GM19035 (cell line): ENCODE results near the gene CAPZB.
"Not testable (repeated sequence)": the region's sequence is repeated elsewhere in the genome, so short reads cannot be mapped to it uniquely, and the experiment has no call there.

ENCODE experiments used
- ATAC-seq: cut with Tn5 transposase; IDR thresholded peaks from one replicate; pipeline ENCODE4 v1.9.1; 2021; ENCODE audit not compliant: unreplicated experiment

Gene CAPZB

DNA sequence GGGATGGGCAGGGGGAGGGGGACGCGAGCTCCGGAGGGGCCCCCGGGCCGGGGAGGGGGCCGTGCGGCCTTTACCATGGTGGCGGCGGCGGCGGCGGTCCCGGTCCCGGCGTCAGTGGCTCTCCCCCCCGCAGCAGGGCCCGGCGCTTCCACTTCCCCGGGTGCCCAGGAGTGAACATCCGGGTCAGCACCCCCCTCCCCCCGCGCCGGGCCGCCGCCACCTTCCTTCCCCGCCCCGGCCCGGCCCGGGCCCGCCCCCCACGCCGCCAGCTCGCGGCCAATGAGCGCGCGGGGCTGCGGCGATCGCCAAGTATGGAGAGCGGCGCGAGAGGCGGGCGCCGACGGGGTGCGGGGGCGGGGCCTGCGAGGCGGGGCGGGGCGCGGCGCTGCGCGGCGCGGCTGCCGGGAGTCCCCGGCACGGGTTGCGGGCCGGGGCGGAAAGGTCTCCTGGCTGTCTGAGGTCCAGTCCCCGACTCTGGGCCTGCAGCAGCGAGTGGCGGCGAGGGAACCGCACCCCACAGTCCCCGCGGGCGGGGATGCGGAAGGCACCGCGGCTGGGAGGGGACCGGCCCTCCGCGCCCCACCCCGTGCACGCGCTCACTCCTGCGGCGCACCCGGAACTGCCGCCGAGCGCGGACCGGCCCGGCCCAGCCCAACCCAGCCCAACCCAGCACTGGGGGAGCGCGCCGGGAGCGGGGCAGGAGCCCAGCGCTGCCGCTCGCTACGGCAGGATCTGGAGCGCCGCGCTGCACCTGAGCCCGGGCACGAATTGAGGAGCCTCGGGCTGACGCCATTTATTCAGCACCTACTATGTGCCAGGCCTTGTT, at the start of gene CAPZB:
Gene CAPZB (minus strand): TSS at position 178 of the 826 bp plus-strand sequence. CDS start 101 bp downstream, at position 77.
- peak; percentile 80 for ATAC-seq

DNA sequence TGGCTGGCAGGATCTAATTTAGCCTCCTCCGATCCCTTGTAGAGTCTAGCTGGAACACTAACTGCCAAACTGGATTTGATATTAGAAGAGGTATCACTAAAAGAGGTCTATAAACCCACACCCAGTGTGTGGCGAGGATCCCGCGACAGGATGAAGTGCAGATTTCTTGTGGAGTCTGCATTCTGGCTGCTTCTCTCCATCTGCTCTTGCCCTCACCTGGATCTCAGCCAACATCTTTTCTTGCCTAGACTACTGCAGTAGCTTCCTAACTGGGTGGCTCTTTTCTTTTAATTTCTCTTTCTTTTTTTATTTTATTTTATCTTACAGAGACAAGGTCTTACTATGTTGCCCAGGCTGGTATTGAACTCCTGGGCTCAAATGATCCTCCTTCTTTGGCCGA, 48.9 kb upstream of the CAPZB start:
- ATAC-seq = no peak

DNA sequence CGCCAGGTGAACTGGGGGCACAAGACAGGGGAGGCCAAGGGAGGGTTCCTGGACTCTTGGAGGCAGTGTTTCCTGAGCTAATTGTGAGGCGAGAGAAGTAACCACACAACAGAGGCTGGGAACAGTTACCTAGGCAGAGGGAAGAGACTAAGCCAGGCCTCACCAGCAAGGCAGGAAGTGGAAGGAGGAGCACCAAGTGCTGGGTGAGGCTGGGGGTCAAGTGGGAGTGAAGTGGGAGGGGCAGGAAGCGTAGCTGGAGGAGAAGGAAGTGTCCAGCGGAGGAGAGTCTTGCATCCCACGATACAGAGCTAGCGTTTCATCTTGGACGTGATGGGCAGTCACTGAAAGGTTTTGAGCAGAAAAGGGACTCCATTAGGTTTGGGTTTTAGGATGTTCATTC, 48.3 kb upstream of the CAPZB start:
- no peak for ATAC-seq

DNA sequence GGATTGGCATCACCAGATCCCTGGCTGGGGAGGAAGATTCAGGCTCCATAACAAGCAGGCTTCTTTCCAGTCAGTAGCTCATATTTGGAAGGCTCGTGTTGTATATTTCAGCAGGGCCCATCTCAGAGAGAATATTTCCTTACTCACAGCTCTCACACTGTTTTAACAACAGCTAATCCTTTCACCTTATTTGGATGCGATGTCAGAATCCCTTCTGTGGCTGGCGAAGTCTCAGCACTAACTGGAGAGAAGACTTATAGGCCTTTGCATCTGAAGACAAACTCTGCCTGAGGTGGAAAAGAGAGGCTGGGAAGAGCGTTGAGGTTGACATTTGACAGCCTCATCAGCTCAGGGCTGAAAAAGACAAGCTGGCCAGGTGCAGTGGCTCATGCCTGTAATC, 47.2 kb upstream of the CAPZB start:
- ATAC-seq = no peak

DNA sequence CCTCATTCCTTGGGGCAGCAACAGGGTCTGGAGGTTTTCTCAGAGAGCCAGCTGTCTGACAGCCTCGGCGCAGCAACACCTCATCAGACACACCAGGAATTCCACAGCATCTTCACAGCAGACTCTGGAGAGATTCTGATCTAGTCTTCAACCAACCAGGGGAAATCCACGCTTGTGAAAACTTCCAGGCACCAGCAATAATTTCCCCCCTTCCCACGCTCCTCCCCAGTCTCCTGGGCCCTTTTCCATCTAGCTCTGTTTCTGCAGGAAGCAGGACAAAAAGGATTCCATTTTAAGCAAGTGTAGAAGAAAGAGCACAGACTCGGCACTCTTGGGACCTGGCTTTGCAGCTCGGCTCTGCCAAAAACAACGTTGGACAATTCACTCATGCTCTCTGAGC, 44.3 kb upstream of the CAPZB start:
- no peak for ATAC-seq

- ATAC-seq = no peak
Measured at GRCh38 chr1:19528438-19528837, 43.1 kb upstream of the CAPZB start.

DNA sequence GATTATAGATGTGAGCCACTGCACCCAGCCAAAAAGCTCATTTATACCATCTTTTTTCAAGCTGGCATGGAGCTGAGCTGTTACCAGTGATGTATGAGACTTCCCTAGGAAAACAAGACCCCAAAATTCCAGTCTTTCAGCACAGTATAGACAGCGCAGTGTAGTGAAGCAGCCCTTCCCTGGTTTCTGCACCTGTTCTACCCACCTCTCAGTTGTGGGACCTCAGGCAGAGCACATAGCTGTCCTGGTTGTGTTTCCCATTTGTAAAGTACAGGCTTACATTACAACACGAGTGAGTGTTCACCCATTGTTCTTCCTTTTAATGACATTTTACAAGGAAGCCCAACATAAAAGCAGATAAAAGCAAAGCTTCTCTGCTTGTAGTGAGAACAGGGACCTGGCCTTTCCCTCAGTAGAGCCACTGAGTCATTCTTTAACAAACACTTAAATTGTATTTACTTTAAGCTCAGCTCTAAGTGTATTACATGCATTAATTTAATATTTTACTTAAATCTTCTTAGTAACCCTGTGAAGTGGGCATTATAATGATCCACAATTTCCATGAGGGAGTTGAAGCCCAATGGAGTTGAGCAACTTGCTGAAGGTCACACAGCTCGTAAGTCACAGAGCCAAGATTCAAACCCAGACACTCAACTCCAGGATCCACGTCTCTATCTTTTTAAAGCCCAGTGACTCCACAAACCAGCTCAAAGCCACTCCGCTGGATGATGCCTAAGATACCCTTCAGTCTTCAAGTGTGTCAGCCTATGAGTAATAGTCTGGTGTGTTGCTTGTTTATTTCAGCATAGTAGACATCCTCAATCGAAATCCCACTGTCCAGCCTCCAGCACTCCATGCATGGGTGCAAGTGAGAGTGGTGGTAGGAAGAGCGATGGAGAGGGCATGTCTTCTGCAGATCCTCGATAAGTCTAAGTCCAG, 40.5 kb upstream of the CAPZB start:
- no peak for ATAC-seq

DNA sequence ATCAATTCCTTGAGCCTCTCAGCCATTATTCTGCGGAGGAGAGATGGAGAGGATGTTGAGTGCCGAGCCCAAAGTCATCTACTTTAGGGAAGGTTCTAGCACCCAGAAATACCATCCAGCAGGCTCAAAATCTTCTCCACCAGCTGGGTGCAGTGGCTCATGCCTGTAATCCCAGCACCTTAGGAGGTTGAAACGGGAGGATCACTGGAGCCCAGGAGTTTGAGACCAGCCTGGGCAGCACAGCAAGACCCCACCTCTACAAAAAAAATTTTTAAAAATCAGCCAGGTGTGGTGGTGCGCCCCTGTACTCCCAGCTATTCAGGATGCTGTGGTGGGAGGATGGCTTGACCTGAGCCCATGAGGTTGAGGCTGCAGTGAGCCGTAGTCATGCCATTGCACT, 39.5 kb upstream of the CAPZB start:
- ATAC-seq = no peak

DNA sequence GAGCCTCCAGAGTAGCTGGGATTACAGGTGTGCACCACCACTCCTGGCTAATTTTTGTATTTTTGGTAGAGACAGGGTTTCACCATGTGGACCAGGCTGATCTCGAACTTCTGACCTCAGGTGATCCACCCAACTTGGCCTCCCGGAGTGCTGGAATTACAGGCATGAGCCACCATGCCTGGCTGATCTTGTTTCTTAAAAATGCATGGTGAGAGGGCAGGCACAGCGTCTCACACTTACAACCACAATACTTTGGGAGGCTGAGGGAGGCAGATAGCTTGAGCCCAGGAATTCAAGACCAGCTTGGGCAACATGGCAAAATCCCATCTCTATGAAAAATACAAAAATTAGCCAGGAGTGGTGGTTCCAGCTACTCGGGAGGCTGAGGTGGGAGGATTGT, 37.2 kb upstream of the CAPZB start:
- not testable (repeated sequence) for ATAC-seq

- ATAC-seq = no peak
Measured at GRCh38 chr1:19521411-19521810, 36.1 kb upstream of the CAPZB start.

GRCh38 chr1:19517017-19517416, 31.7 kb upstream of the CAPZB start:
- no peak for ATAC-seq

GRCh38 chr1:19515201-19515600, 29.9 kb upstream of the CAPZB start:
- ATAC-seq = no peak

DNA sequence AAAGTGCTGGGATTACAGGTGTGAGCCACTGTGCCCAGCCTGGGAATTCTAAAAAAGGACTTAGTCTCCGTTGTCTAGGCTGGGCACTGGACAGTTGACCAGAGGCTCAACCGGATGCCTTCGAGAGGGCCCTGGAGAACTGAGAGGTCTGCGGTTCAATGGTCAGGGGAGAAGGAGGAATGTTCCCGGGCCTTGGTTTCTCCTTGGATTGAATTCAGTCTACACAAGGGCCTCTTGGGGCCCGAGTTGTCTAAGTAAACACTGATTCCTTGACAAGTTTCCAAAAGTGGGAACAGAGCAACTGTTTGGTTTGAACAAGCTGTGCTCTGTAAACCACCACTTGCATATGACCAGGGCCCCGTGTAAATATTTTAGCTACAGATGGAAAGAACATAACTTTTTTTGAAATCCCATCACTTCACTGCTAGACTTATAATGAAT, 29.1 kb upstream of the CAPZB start:
- no peak for ATAC-seq

GRCh38 chr1:19512545-19512944, 27.2 kb upstream of the CAPZB start:
- ATAC-seq = no peak

- ATAC-seq = no peak
Measured at GRCh38 chr1:19511116-19511515, 25.8 kb upstream of the CAPZB start.

- ATAC-seq = not testable (repeated sequence)
Measured at GRCh38 chr1:19509647-19510046, 24.3 kb upstream of the CAPZB start.

DNA sequence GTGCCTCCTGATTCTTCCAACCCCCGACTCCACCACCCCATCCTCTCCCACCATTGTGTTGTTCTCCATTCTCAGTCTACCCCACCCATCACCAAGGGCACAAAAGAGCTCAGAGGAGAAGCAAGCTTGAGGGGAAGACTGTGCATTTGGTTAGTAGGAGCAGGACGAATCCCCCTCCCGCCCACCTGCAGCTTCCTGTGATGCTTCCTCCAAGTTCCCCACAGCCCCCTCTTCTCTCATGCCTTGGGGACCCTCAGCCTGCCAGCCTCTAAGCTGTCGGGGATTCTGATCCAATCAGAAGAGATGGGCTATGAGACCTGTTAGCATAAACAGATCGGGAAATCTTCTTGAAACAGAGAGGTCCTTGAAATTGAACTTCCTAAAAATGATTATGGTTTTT, 22.2 kb upstream of the CAPZB start:
- no peak for ATAC-seq

GRCh38 chr1:19505693-19506457, 20.5 kb upstream of the CAPZB start:
- ATAC-seq = no peak

DNA sequence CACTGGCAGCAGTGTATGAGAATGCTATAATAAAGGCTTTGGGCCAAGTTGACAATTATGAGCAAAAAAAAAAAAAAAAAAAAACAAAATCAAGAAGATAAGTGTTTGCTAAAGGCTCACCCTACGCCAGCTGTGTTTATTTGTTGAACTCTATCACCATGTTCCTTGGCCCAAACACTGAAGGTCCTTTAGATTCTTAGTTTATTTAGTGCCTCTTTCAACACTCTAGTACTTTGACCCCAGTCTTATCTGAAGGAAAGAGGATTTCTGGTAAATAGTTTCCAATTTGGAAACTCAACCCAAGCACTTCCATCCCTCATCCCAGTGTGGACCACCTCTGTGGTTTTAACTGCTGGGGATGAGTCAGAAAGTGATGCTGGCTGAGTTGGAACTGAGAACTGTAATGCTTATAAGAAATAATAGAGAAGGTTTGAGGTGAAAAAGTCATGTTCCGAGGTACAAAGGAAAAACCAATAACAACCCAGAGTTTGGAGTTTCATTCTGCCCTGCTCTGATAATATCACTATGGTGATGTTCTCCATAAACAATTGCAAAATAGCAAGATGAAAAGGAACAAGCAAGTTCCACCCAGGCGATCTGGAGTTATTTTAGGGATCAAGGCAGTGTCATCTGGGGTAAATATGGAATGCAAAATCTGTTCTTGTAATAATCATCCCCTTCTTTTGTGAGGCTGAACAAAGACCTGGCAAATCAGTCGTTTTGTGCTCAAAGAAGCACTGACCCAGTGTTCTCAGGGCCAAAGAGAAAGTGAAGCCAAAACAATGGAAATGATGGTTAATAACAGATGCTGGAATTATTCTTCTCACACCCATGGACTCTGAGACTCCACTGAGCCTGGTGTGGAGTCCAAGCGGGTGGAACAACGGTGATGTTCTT, 19.7 kb upstream of the CAPZB start:
- ATAC-seq = no peak

GRCh38 chr1:19502284-19502683, 16.9 kb upstream of the CAPZB start:
- ATAC-seq = not testable (repeated sequence)
